Retinal pigment epithelial cell (primary cell): ENCODE data around the gene JPH2.
A peak's percentile ranks its signal among the peaks of the same experiment; 100 is the strongest.

ENCODE experiments used
- DNase-seq: peaks from one replicate; pipeline ENCODE4 v3.0.0-alpha.2; 2010; ENCODE audit warnings: low read depth
- H3K4me3 ChIP-seq: 2 replicates; pipeline ENCODE4 v1.5.1; 2011; ENCODE audit warnings: mild to moderate bottlenecking, low read length, control low read depth, moderate library complexity
- CTCF ChIP-seq: conservative IDR thresholded peaks from 2 replicates; pipeline ENCODE4 v1.5.1; 2011; ENCODE audit warnings: low read depth, low read length, control low read depth, inconsistent platforms

Gene JPH2

GRCh38 chr20:44098256-44098630, 88.7 kb downstream of the JPH2 start:
- H3K4me3 ChIP-seq, result no peak overlapping the region
- no peak for TF ChIP-seq CTCF
- no peak for DNase-seq

GRCh38 chr20:44097521-44098255, 89.3 kb downstream of the JPH2 start:
- TF ChIP-seq CTCF, result no peak

GRCh38 chr20:44095831-44096230, 91.2 kb downstream of the JPH2 start:
- no peak overlapping the region for H3K4me3 ChIP-seq
- no peak for DNase-seq
- TF ChIP-seq CTCF, result no peak

More at GRCh38 chr20:44097521-44098255, 89.3 kb downstream of the JPH2 start:
- DNase-seq, result no peak
- H3K4me3 ChIP-seq, result no peak overlapping the region

- no peak for DNase-seq
Measured at GRCh38 chr20:44093249-44093582, 93.8 kb downstream of the JPH2 start.

GRCh38 chr20:44092551-44093248, 94.3 kb downstream of the JPH2 start:
- no peak overlapping the region for H3K4me3 ChIP-seq
- DNase-seq, result no peak
- peak; percentile 63 for TF ChIP-seq CTCF

More at GRCh38 chr20:44093249-44093582, 93.8 kb downstream of the JPH2 start:
- no peak for TF ChIP-seq CTCF
- no peak overlapping the region for H3K4me3 ChIP-seq

- no peak overlapping the region for H3K4me3 ChIP-seq
- DNase-seq, result no peak
- TF ChIP-seq CTCF, result no peak
Measured at GRCh38 chr20:44091026-44091425, 96.0 kb downstream of the JPH2 start.
